GM20431 (cell line): ENCODE data around the gene GUCA1A.

ENCODE experiments used
- in situ Hi-C: fragments of 300-500 bp; cut with MseI, MboI; formaldehyde crosslinking; loops from one replicate; pipeline ENCODE4 v1.15.0; 2020; ENCODE audit warnings: low sequenced_read_pairs; ENCODE audit not compliant: unreplicated experiment

Gene GUCA1A

DNA sequence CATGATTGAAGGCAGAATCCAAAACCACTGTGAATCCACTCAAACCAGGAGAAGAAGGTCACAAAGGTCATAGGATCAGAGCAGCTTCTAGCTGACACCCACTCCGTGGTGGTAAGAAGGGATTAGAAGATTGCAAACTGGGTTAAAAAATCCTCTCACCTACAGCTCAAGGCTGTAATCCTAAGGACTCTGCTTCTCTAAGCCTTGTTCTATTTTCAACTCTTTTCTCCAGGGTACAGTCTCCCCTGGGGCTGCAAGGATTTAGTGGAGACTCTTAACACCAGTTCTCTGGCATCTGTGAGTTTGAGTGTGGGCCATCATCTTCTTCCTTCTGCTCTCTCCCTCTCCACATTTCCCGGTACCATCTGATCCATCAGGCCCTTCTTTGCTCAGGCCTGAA is at the start of gene GUCA1A:
TSS of gene GUCA1A (plus strand) at position 264 of the 400 bp plus-strand sequence. CDS start 250 bp downstream, outside the sequence.
- in situ Hi-C loops = no loop called here

DNA sequence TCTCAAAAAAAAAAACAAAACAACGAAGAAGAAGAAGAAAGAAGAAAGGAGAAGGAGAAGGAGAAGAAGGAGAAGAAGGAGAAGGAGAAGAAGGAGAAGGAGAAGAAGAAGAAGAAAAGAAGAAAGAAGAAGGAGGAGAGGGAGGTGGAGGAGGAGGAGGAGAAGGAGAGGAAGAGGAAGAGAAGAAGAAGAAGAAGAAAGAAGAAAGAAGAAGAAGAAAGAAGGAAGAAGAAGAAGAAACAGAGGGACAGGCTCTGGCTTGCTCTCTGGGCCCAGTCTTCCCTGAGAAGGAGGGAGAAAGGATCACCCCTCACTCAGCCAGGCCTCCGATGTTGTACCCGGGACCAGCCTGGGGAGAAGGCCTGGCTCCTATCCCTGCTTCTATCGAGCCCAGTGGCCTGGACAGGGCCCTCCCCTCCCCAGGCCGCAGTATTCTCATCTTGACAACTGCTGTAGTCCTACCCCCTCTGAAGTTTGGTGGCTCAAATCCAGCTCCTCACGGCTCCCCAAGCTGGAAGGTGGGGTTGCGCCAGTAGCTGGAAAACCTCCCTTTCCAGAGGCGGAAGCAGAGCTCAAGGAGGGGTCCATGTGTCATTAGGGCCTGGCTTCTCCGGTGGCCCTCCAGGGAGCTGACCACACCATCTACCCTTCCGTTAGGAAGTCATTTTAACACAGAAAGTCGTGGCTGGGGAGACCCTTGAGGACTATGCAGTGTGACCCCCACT is 49.6 kb upstream of the GUCA1A start:
- in situ Hi-C loops = no loop called here

- in situ Hi-C loops = no loop called here
Observed at GRCh38 chr6:42124223-42124836, 48.8 kb upstream of the GUCA1A start.

GRCh38 chr6:42125231-42125630 is 47.9 kb upstream of the GUCA1A start:
- in situ Hi-C loops = no loop called here

GRCh38 chr6:42125663-42126062 is 47.5 kb upstream of the GUCA1A start:
- in situ Hi-C loops = no loop called here

- in situ Hi-C loops = no loop called here
Observed at GRCh38 chr6:42128460-42129359, 44.5 kb upstream of the GUCA1A start.

DNA sequence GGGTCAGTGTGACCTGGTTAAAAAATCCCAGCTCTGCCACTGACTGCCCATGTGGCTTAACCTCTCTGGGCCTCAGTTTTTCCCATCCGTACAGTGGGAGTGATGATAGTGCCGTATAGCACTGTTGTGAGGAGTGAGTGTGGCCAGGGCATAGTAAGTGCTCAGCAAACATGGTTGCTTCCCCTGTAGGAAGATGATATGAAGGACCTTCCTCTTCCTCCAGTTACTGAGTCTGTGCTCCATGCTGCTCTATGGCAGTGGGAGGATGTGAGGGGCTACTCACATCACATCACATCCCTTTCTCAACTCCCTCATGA is 43.8 kb upstream of the GUCA1A start:
- in situ Hi-C loops = no loop called here

DNA sequence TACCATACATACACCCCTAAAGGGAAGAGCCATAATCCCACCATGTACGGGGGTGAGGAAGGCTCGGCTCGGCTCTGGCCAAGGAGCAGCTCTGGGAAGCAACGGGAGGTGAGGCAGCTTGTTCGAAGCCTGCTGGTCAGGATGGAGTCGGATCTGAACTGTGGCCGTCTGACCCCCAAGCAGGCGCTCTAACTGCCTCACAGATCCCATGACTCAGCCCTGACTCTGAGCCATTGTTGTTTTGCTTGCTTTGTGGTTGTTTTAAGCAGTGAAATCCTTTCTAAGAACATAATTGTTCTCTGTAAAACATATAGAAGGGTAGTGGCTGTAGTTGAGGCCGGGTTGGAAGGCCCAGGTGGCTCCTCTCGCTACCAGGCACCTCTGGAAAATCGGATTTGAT is 41.6 kb upstream of the GUCA1A start:
- in situ Hi-C loops = no loop called here

GRCh38 chr6:42133926-42134325 is 39.2 kb upstream of the GUCA1A start:
- in situ Hi-C loops = no loop called here

GRCh38 chr6:42135161-42135560 is 38.0 kb upstream of the GUCA1A start:
- in situ Hi-C loops = no loop called here

DNA sequence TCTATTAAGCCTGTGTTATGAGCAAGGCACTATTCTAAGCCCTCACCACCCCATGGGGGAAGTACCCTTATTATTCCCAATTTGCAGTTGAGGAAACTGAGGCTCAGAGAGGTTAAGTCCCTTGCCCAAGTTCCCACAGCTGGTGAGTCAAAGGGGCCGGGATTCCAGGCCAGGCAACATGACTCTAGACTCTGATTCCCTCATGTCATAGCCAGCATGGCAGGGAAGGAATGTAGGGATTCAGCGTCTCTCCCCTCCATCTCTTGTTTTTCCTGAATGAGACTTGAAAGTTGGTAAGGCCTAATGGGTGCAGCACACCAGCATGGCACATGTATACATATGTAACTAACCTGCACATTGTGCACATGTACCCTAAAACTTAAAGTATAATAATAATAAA is 37.4 kb upstream of the GUCA1A start:
- in situ Hi-C loops = no loop called here

DNA sequence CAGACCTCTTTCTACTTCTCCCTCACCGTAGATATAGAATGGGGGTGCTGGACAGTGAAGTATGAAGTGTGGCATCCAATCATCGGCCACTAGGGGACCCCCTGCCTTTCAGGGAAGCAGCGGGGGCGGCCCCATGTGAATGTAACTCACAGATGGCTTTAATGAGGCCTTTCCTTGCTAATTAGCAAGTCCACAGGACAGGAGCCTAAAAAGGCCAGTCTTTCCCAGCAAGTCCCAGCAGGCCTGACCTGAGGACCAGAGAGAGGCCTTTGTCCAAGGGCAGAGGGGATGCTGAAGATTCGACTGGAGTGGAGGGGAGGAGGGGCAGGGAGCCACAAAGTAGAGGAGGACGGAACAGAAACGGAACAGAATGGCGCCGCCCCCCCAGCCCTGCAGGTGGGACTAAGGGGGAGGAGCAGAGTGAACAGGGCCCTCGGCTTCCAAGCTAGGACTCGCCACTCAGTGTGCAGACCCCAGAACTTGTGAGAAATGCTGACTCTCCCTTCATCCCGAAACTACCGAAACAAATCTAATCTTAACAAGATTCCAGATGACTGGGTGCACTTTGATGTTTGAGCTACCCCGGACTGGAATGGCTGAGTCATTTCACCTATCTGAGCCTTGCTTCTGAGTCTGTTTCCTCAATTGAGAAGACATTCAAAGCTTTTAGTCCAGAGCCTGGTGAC is 36.5 kb upstream of the GUCA1A start:
- in situ Hi-C loops = no loop called here

GRCh38 chr6:42137194-42137753 is 35.9 kb upstream of the GUCA1A start:
- in situ Hi-C loops = no loop called here

DNA sequence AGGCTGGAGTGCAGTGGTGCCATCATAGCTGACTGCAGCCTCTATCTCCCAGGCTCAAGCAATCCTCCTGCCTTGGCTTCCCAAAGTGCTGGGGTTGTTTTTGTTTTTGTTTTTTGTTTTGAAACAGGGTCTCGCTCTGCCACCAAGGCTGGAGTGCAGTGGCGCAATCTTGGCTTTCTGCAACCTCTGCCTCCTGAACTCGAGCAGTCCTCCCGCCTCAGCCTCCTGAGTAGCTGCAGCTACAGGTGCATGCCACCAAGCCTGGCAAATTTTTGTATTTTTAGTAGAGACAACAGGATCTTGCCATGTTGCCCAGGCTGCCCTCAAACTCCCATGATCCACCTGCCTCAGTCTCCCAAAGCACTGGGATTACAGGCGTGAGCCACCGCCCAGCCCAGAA is 35.0 kb upstream of the GUCA1A start:
- in situ Hi-C loops = no loop called here

DNA sequence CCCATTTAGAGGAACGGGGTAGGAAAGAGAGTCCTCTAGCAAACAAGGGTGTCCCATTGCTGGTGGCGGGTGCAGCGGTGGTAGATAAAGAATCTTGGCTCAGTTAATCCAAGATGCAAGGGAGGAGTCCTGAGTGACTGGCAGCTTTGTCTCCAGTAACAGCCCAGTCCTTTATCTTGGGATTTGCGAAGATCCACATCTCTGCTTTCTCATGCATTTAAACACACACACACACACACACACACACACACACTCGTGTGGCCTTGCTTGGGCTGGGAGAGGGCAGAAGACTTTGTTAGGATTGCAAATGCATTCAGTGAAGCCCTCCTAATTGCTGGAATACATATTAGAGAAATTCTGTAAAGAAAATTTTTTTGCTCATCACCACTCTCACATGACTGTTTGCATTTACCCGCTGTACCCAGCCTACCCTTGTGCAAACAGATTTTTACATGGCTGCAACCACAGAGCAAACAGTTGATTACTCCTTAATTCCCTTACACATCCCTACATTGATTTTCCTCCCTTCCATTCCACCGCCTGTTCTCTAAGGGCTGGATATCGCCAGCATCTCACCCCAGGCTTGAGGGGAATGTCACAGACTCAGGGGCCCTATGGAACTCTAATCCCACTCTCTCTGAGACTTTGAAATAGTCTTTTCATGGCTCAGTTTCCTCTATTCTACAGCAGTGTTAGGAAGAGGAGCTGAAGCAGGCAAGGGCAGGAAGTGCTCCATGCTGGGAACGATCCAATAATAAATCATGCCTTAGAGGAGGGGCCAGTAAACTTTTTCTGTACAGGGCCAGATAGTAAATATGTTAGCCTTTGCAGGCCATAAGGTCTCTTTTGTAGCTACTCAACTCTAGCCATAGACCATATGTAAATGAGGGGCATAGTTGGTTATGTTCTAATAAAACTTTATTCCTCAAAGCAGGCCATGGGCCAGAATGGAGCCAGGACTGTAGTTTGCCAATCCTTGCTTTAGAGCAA is 34.2 kb upstream of the GUCA1A start:
- in situ Hi-C loops = no loop called here

- in situ Hi-C loops = no loop called here
Observed at GRCh38 chr6:42140032-42140431, 33.1 kb upstream of the GUCA1A start.

- in situ Hi-C loops = no loop called here
Observed at GRCh38 chr6:42140756-42141602, 32.2 kb upstream of the GUCA1A start.

DNA sequence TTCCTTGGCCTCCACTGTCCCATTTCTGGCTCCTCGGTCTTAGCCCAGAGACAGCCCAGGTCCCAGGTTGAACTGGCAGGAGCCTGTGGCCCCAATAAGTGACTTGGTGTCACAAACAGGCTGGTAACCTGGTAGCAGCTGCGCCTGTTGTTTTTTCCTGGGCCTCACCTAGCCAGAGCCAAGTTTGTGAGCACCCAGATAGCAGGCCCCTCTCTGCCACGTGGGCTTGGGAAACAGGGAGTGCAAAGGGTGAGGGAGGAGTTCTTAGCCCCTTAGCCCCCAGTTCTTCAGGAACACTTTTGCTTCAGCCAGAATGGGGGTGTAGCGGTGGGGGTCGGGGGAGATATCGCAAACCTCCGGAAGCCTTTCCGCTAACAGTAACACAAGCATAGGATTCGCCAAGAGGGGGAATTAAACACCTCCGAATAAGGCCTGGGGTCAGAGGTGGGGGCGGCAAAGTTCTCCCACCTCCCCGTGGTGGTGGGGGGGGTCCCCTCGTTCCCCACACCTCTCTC is 31.5 kb upstream of the GUCA1A start:
- in situ Hi-C loops = no loop called here
